Mesenchymal stem cell (in vitro differentiated cells and primary cell): ENCODE data around the gene PDE1A.

ENCODE experiments used
- DNase-seq: peaks from one replicate; pipeline ENCODE4 v3.0.0-alpha.2; 2013
- H2AFZ ChIP-seq: one replicate; pipeline ENCODE4 v1.6.1; 2013; ENCODE audit warnings: low read depth, mild to moderate bottlenecking, control low read depth, inconsistent platforms, low read length, moderate library complexity
- H2AK5ac ChIP-seq: 2 replicates; pipeline ENCODE4 v1.6.1; 2013; ENCODE audit warnings: low read length, moderate library complexity, mild to moderate bottlenecking, inconsistent platforms; ENCODE audit not compliant: severe bottlenecking
- H2BK120ac ChIP-seq: one replicate; pipeline ENCODE4 v1.6.1; 2013; ENCODE audit warnings: low read depth, mild to moderate bottlenecking, inconsistent platforms, low read length, moderate library complexity
- H2BK12ac ChIP-seq, 2 experiments: one replicate each; pipeline ENCODE4 v1.6.1; 2013; ENCODE audit warnings: inconsistent platforms in 2 of 2, low read length in 2 of 2, mild to moderate bottlenecking in 2 of 2, moderate library complexity in 2 of 2, control low read depth in 1 of 2
- H2BK15ac ChIP-seq: one replicate; pipeline ENCODE4 v1.6.1; 2013; ENCODE audit warnings: mild to moderate bottlenecking, low read depth, inconsistent platforms; ENCODE audit not compliant: poor library complexity, severe bottlenecking
- H2BK5ac ChIP-seq: 2 replicates; pipeline ENCODE4 v1.6.1; 2013; ENCODE audit warnings: low read depth, mild to moderate bottlenecking, low read length, control low read depth, inconsistent platforms; ENCODE audit not compliant: poor library complexity, severe bottlenecking
- H3K14ac ChIP-seq, 2 experiments: one replicate each; pipeline ENCODE4 v1.6.1; 2013; ENCODE audit warnings: inconsistent platforms in 2 of 2, low read length in 2 of 2, control low read depth in 1 of 2, mild to moderate bottlenecking in 1 of 2, moderate library complexity in 1 of 2
- H3K18ac ChIP-seq, 2 experiments: one replicate each; pipeline ENCODE4 v1.6.1; 2013; ENCODE audit warnings: inconsistent platforms in 2 of 2, low read length in 2 of 2, control low read depth in 1 of 2, low read depth in 1 of 2, mild to moderate bottlenecking in 1 of 2
- H3K23ac ChIP-seq, 2 experiments: one replicate each; pipeline ENCODE4 v1.6.1; 2013; ENCODE audit warnings: inconsistent platforms in 2 of 2, low read length in 2 of 2, mild to moderate bottlenecking in 2 of 2, moderate library complexity in 2 of 2, control low read depth in 1 of 2
- H3K27ac ChIP-seq: 2 replicates; pipeline ENCODE4 v1.5.1; 2013; ENCODE audit warnings: mild to moderate bottlenecking, moderate library complexity, low read length, control low read depth, inconsistent platforms; ENCODE audit not compliant: poor library complexity, severe bottlenecking
- H3K27me3 ChIP-seq, 2 experiments: 2 replicates each; pipeline versions ENCODE4 v1.6.1 to v1.7.0; 2013; ENCODE audit warnings: low read length in 2 of 2, mild to moderate bottlenecking in 2 of 2, moderate library complexity in 2 of 2, control low read depth in 1 of 2, inconsistent platforms in 1 of 2; ENCODE audit not compliant: control insufficient read depth in 1 of 2, insufficient read depth in 1 of 2
- H3K36me3 ChIP-seq, 2 experiments: 2 replicates each; pipeline versions ENCODE4 v1.6.1 to v1.7.0; 2013; ENCODE audit warnings: low read length in 2 of 2, control low read depth in 1 of 2, inconsistent platforms in 1 of 2, low read depth in 1 of 2, mild to moderate bottlenecking in 1 of 2; ENCODE audit not compliant: insufficient read depth in 2 of 2, control insufficient read depth in 1 of 2
- H3K4ac ChIP-seq, 2 experiments: one replicate each; pipeline ENCODE4 v1.6.1; 2013; ENCODE audit warnings: inconsistent platforms in 2 of 2, low read length in 2 of 2, mild to moderate bottlenecking in 2 of 2, moderate library complexity in 2 of 2, control low read depth in 1 of 2, low read depth in 1 of 2
- H3K4me1 ChIP-seq: 2 replicates; pipeline ENCODE4 v1.6.1; 2013; ENCODE audit warnings: low read depth, low read length, control low read depth; ENCODE audit not compliant: control insufficient read depth, insufficient read depth
- H3K4me2 ChIP-seq: 2 replicates; pipeline ENCODE4 v1.6.1; 2013; ENCODE audit warnings: low read length, mild to moderate bottlenecking, inconsistent platforms; ENCODE audit not compliant: poor library complexity, severe bottlenecking
- H3K4me3 ChIP-seq, 2 experiments: 2 replicates each; pipeline versions ENCODE4 v1.5.1 to v1.7.0; 2013; ENCODE audit warnings: low read length in 2 of 2, mild to moderate bottlenecking in 2 of 2, control low read depth in 1 of 2, low read depth in 1 of 2; ENCODE audit not compliant: insufficient read depth in 1 of 2
- H3K79me1 ChIP-seq: replicated peaks from 2 replicates; pipeline ENCODE4 v1.6.1; 2013; ENCODE audit warnings: mild to moderate bottlenecking, control low read depth, low read length, inconsistent platforms; ENCODE audit not compliant: poor library complexity, severe bottlenecking
- H3K9ac ChIP-seq: 2 replicates; pipeline ENCODE4 v1.7.0; 2013; ENCODE audit warnings: mild to moderate bottlenecking, low read length, moderate library complexity
- H3K9me3 ChIP-seq: 2 replicates; pipeline ENCODE4 v1.7.0; 2013; ENCODE audit warnings: mild to moderate bottlenecking, low read length; ENCODE audit not compliant: control insufficient read depth
- H4K8ac ChIP-seq: one replicate; pipeline ENCODE4 v1.6.1; 2013; ENCODE audit warnings: inconsistent platforms, mild to moderate bottlenecking, low read length, moderate library complexity
- H4K91ac ChIP-seq: one replicate; pipeline ENCODE4 v1.6.1; 2013; ENCODE audit warnings: mild to moderate bottlenecking, low read length, inconsistent platforms
- WGBS: methylation state at CpG from one replicate; pipeline ENCODE4 v1.1.7; 2013; ENCODE audit warnings: mixed read lengths; 5-methylcytosine and 5-hydroxymethylcytosine counted together

Gene PDE1A

GRCh38 chr2:182366628-182367027 lies 60.2 kb downstream of the PDE1A start:
- H2BK15ac ChIP-seq = no peak overlapping the region
- WGBS = 14% methylated on average over 1 of the region's 4 CpGs
- no peak overlapping the region for H4K91ac ChIP-seq
- no peak overlapping the region for H3K4me3 ChIP-seq
- H3K27ac ChIP-seq = no peak overlapping the region
- no peaks in the 10 kb centered on the region for H3K27me3 ChIP-seq
- no peaks in the 10 kb centered on the region for H3K9me3 ChIP-seq
- H2BK120ac ChIP-seq = no peak overlapping the region
- H4K8ac ChIP-seq = no peak overlapping the region
- H2BK12ac ChIP-seq = no peak overlapping the region
- H3K4me2 ChIP-seq = no peak overlapping the region
- H3K36me3 ChIP-seq = peaks cover 0 to 2% of the 10 kb centered on the region in 2 experiments
- H3K23ac ChIP-seq = no peak overlapping the region
- H3K4me1 ChIP-seq = peaks cover under 1% of the 10 kb centered on the region
- peak; percentile 100 for DNase-seq
- no peak overlapping the region for H2BK5ac ChIP-seq
- no peak overlapping the region for H3K18ac ChIP-seq
- H2AK5ac ChIP-seq = no peak overlapping the region
- H3K14ac ChIP-seq = no peak overlapping the region
- no peaks in the 10 kb centered on the region for H3K79me1 ChIP-seq
- H3K9ac ChIP-seq = peak overlapping the region; percentile 79
- H2AFZ ChIP-seq = no peak overlapping the region
- no peak overlapping the region for H3K4ac ChIP-seq

DNA sequence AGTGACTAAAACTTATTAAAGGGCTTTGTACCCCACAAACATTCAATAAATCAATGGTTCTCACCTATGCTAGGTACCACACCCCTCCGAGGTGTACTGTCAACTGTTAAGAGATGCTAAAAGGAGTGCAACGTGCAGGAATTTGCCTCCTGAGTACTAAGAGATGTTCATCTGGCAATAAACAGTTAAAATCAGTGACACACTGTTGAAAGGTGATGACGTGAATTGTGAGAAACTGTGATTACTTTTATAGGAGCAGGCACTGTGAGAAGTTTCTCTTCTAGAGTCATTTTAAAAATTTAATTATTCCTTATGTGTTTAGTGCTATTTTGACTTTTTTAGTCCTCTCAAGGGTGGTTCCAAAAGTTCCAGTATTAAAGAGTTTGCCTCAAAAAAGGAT lies 61.0 kb downstream of the PDE1A start:
- Histone ChIP-seq H3K9me3 (no peaks in the 10 kb centered on the region), H3K9ac (peak overlapping the region; percentile 71), H3K27me3 (no peaks in the 10 kb centered on the region), H2BK120ac (no peak overlapping the region), H3K4me2 (no peak overlapping the region), H3K14ac (no peak overlapping the region), H3K4me1 (no peaks in the 10 kb centered on the region), H3K18ac (peak overlapping the region in 1 of 2 experiments; percentile 76), H2AK5ac (no peak overlapping the region), H2BK5ac (no peak overlapping the region), H2BK15ac (no peak overlapping the region), H3K36me3 (peaks cover 0 to 2% of the 10 kb centered on the region in 2 experiments), H3K4ac (peak overlapping the region; percentile 82 to 91), H3K4me3 (no peak overlapping the region), H4K8ac (no peak overlapping the region), H2AFZ (no peak overlapping the region), H3K23ac (no peak overlapping the region), H3K27ac (no peak overlapping the region), H2BK12ac (peak overlapping the region; percentile 92 to 94), H4K91ac (no peak overlapping the region), H3K79me1 (no peaks in the 10 kb centered on the region)
- 94% methylated on average over 2 of the region's 3 CpGs for WGBS
- no peak for DNase-seq

DNA sequence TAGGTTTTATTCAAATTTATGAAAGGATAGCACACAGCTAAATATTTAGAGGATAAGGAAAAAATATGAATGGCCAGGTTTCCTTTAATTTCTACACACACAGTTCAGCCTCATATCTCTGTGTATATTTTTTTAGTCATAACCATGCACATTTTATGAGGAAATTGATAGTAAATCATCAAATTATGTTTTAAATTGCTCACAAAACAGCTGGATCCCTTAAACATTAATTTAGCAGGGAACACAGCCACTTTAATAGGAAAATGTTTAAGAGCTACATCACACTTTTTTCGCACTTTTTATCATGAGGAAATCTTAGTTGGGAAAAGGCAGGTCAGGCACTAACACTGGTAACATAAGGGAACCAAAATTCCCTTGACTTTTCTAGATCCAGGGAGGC lies 65.4 kb downstream of the PDE1A start:
- Histone ChIP-seq H3K14ac (no peak overlapping the region), H2BK12ac (peak overlapping the region in 1 of 2 experiments; percentile 31), H3K27ac (no peak overlapping the region), H3K23ac (no peak overlapping the region), H3K4ac (no peak overlapping the region), H3K18ac (peak overlapping the region in 1 of 2 experiments; percentile 65), H2AFZ (no peak overlapping the region), H2BK5ac (no peak overlapping the region), H4K91ac (no peak overlapping the region), H2BK15ac (no peak overlapping the region), H3K36me3 (peaks cover 0 to 2% of the 10 kb centered on the region in 2 experiments), H2AK5ac (no peak overlapping the region), H3K9ac (peak overlapping the region; percentile 80), H3K79me1 (no peaks in the 10 kb centered on the region), H3K4me2 (no peak overlapping the region), H2BK120ac (no peak overlapping the region), H3K4me3 (no peak overlapping the region), H3K9me3 (no peaks in the 10 kb centered on the region), H4K8ac (no peak overlapping the region), H3K4me1 (no peaks in the 10 kb centered on the region), H3K27me3 (no peaks in the 10 kb centered on the region)
- whole genome bisulfite sequencing = 92% methylated on average over 1 of the region's 1 CpG
- DNase-seq = no peak

DNA sequence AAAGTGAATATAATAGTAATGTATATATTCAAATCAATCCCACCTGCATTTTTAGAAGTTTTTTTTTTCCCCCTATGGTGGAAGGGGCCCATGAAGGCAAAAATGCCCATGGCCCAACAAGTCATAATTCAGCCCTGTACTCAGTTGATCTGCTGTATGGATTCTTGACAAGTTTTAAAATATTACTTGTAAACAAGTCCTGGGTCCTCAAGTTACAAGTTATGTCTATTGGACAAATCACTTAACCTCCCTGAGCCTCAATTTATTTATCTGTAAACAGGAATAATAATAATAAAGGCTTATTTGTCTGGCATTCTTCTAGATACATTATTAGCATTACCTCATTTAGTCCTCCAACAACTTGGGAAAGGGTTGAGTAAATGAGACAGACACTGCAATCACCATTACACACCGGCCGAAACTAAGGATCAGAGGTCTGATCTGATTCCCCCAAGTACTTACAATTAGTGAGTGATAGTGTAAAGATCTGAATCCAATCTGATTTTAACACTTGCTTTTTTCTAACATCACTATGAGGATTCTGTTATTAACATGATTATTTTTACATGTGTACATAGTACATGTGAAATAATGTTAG lies 66.1 kb downstream of the PDE1A start:
- DNase-seq = peak; percentile 58

More for the DNA sequence above, 66.1 kb downstream of the PDE1A start:
- peak overlapping the region in 1 of 2 experiments; percentile 34 for H3K4me3 ChIP-seq
- H3K27ac ChIP-seq = no peak overlapping the region
- H2BK120ac ChIP-seq = no peak overlapping the region
- H3K9me3 ChIP-seq = no peaks in the 10 kb centered on the region
- no peaks in the 10 kb centered on the region for H3K4me1 ChIP-seq
- H3K27me3 ChIP-seq = no peaks in the 10 kb centered on the region
- no peak overlapping the region for H3K14ac ChIP-seq
- no peak overlapping the region for H3K4me2 ChIP-seq
- no peak overlapping the region for H2AFZ ChIP-seq
- peak overlapping the region in 1 of 2 experiments; percentile 49 for H3K4ac ChIP-seq
- H4K91ac ChIP-seq = no peak overlapping the region
- WGBS = no CpG with 5 or more reads among the region's 2 CpGs
- no peak overlapping the region for H2AK5ac ChIP-seq
- peak overlapping the region; percentile 80 for H3K9ac ChIP-seq
- no peak overlapping the region for H4K8ac ChIP-seq
- H2BK12ac ChIP-seq = no peak overlapping the region
- no peak overlapping the region for H2BK5ac ChIP-seq
- no peaks in the 10 kb centered on the region for H3K79me1 ChIP-seq
- no peak overlapping the region for H3K23ac ChIP-seq
- H2BK15ac ChIP-seq = no peak overlapping the region
- peaks cover 0 to 2% of the 10 kb centered on the region in 2 experiments for H3K36me3 ChIP-seq
- no peak overlapping the region for H3K18ac ChIP-seq
